Prostate gland (tissue), 2 donors: ENCODE data around the gene RPS18. TPM values are rescaled to one million over a fixed set of nuclear protein-coding genes. Genes with fewer than 3 reads are reported as not detected.

Experiments used
- DNase-seq: peaks from one replicate; pipeline ENCODE4 v3.0.0-alpha.2; 2019; ENCODE audit warnings: low spot score
- H3K27ac ChIP-seq, 2 donors: fragments of 200-600 bp; sonication (generic); 2 replicates each; pipeline ENCODE4 v1.5.1; 2017 to 2019
- H3K27me3 ChIP-seq: fragments of 200-600 bp; sonication (generic); replicated peaks from 2 replicates; pipeline ENCODE4 v1.5.1; 2019; ENCODE audit not compliant: insufficient read depth
- H3K36me3 ChIP-seq, 2 donors: fragments of 200-600 bp; sonication (generic); 1 replicate in 1 of 2; 2 replicates in 1 of 2; pipeline versions ENCODE4 v1.5.1 to v1.8.1; 2017 to 2019
- H3K4me1 ChIP-seq: fragments of 200-600 bp; sonication (generic); replicated peaks from 2 replicates; pipeline ENCODE4 v1.5.1; 2019
- H3K4me3 ChIP-seq, 2 donors: fragments of 200-600 bp; sonication (generic); 2 replicates each; pipeline ENCODE4 v1.5.1; 2017 to 2019
- H3K9me3 ChIP-seq: fragments of 200-600 bp; sonication (generic); 2 replicates; pipeline ENCODE4 v1.5.1; 2017
- CTCF ChIP-seq, 4 experiments: fragments of 200-600 bp in 2 of 4; fragments of 450-650 bp in 2 of 4; sonication (generic) in 2 of 4; IDR thresholded peaks; 1 replicate in 3 of 4; 2 replicates in 1 of 4; pipeline ENCODE4 v1.5.1; 2016 to 2019; ENCODE audit warnings: antibody characterized with exemption in 4 of 4, mild to moderate bottlenecking in 2 of 4, moderate library complexity in 2 of 4
- POLR2A ChIP-seq: fragments of 450-650 bp; IDR thresholded peaks from one replicate; pipeline ENCODE4 v1.6.1; 2016; ENCODE audit warnings: antibody characterized with exemption, mild to moderate bottlenecking
- POLR2AphosphoS5 ChIP-seq: sonication (generic); formaldehyde crosslinking; IDR thresholded peaks from one replicate; pipeline ENCODE4 v1.6.1; 2017; ENCODE audit warnings: antibody characterized with exemption
- WGBS: methylation state at CpG from one replicate; pipeline ENCODE4 v1.1.5; 2018; 5-methylcytosine and 5-hydroxymethylcytosine counted together
- intact Hi-C: fragments of 100-400 bp; cut with DNase I; formaldehyde crosslinking; loops from one replicate; pipeline ENCODE4 v1.14.2; 2022
- total RNA-seq, 2 donors: library from RNA; depleted of rRNA; stranded (reverse); fragments of >200 nt; gene quantifications; one replicate each; pipeline ENCODE4 v1.1.0, GENCODE V29; 2016

The RPS18 gene
- total RNA-seq, 2 donors from 2014 or later, result 1,990 to 4,594 TPM

- peak overlapping the region; percentile 65 to 91 for H3K4me3 ChIP-seq
- no peaks in the 10 kb centered on the region for H3K9me3 ChIP-seq
- no peak for DNase-seq
- intact Hi-C loops, result no loop called here
- WGBS, result 2% methylated on average over 7 of the region's 7 CpGs
- peak overlapping the region; percentile 83 to 93 for H3K27ac ChIP-seq
- TF ChIP-seq POLR2A (no peak), CTCF (IDR thresholded peaks at IDR 0.05) (no peak), POLR2AphosphoS5 (no peak)
- peaks cover 10 to 22% of the 10 kb centered on the region in 2 donors for H3K36me3 ChIP-seq
- H3K27me3 ChIP-seq, result no peaks in the 10 kb centered on the region
- H3K4me1 ChIP-seq, result peaks cover 22% of the 10 kb centered on the region
These were observed 783 bp upstream of the RPS18 start for GRCh38 chr6:33271117-33271467.

- Histone ChIP-seq H3K36me3 (peaks cover 8% of the 10 kb centered on the region in 2 donors), H3K9me3 (no peaks in the 10 kb centered on the region), H3K27ac (peak overlapping the region; percentile 83 to 93), H3K27me3 (no peaks in the 10 kb centered on the region), H3K4me1 (peaks cover 28% of the 10 kb centered on the region), H3K4me3 (peak overlapping the region; percentile 65 to 91)
- intact Hi-C loops, result loop anchor here (2.0 kb wide), 1 partner anchor 26 kb away; the partner anchor contains the start of gene RGL2
- no peak for TF ChIP-seq POLR2A
- TF ChIP-seq POLR2AphosphoS5, result no peak
- TF ChIP-seq CTCF (IDR thresholded peaks at IDR 0.05), result no peak
- WGBS, result 5% methylated on average over 22 of the region's 22 CpGs
- DNase-seq, result no peak
These were observed 627 bp downstream of the RPS18 start for GRCh38 chr6:33272275-33273128.

- intact Hi-C loops, result loop anchor here (2.0 kb wide), 1 partner anchor 25 kb away; the partner anchor contains the start of gene RGL2
- DNase-seq, result no peak
- peaks cover 28% of the 10 kb centered on the region for H3K4me1 ChIP-seq
These were observed 1.5 kb downstream of the RPS18 start for GRCh38 chr6:33273129-33273923.

More at GRCh38 chr6:33273129-33273923, 1.5 kb downstream of the RPS18 start:
- Histone ChIP-seq H3K27ac (peak overlapping the region in 1 of 2 donors; percentile 93), H3K9me3 (no peaks in the 10 kb centered on the region), H3K4me3 (peak overlapping the region; percentile 65 to 91), H3K36me3 (peaks cover 0 to under 1% of the 10 kb centered on the region in 2 donors), H3K27me3 (no peaks in the 10 kb centered on the region)
- TF ChIP-seq POLR2A (no peak), POLR2AphosphoS5 (no peak), CTCF (IDR thresholded peaks at IDR 0.05) (no peak)
- 58% methylated on average over 11 of the region's 11 CpGs for WGBS
